HUES64 (cell line): ENCODE data around the gene ZBTB12.
A peak's percentile ranks its signal among the peaks of the same experiment; 100 is the strongest.
"Not testable (repeated sequence)": the region's sequence is repeated elsewhere in the genome, so short reads cannot be mapped to it uniquely, and the experiment has no call there.

Source experiments
- H3K27ac ChIP-seq: 2 replicates; pipeline ENCODE4 v1.7.0; 2013; ENCODE audit warnings: low read depth, low read length, inconsistent platforms
- H3K27me3 ChIP-seq: 2 replicates; pipeline ENCODE4 v1.6.1; 2013; ENCODE audit warnings: mild to moderate bottlenecking, low read length; ENCODE audit not compliant: insufficient read depth
- H3K36me3 ChIP-seq: 2 replicates; pipeline ENCODE4 v1.6.1; 2013; ENCODE audit warnings: mild to moderate bottlenecking, low read length; ENCODE audit not compliant: insufficient read depth
- H3K4me1 ChIP-seq: 2 replicates; pipeline ENCODE4 v1.6.1; 2013; ENCODE audit warnings: mild to moderate bottlenecking, low read length, moderate library complexity; ENCODE audit not compliant: insufficient read depth
- H3K4me3 ChIP-seq: 2 replicates; pipeline ENCODE4 v1.5.1; 2013; ENCODE audit warnings: mild to moderate bottlenecking, low read length, moderate library complexity
- H3K9ac ChIP-seq: 2 replicates; pipeline ENCODE4 v1.6.1; 2013; ENCODE audit warnings: mild to moderate bottlenecking, low read depth, low read length
- H3K9me3 ChIP-seq: 2 replicates; pipeline ENCODE4 v1.6.1; 2013; ENCODE audit warnings: low read depth, low read length; ENCODE audit not compliant: insufficient read depth
- WGBS: fragments of 150-250, 120-280 bp; methylation state at CpG from one replicate; pipeline ENCODE4 v1.1.7; 2013; ENCODE audit warnings: missing lambda C conversion rate; 5-methylcytosine and 5-hydroxymethylcytosine counted together

ZBTB12 gene

GRCh38 chr6:31870385-31870921 is 31.4 kb downstream of the ZBTB12 start:
- Histone ChIP-seq H3K36me3 (no peaks in the 10 kb centered on the region), H3K4me3 (no peak overlapping the region), H3K4me1 (peaks cover 9% of the 10 kb centered on the region; the same call in 1 of the 2 replicates), H3K9ac (no peak overlapping the region), H3K27me3 (no peaks in the 10 kb centered on the region), H3K9me3 (no peaks in the 10 kb centered on the region), H3K27ac (no peak overlapping the region)
- 88% methylated on average over 16 of the region's 16 CpGs for WGBS

DNA sequence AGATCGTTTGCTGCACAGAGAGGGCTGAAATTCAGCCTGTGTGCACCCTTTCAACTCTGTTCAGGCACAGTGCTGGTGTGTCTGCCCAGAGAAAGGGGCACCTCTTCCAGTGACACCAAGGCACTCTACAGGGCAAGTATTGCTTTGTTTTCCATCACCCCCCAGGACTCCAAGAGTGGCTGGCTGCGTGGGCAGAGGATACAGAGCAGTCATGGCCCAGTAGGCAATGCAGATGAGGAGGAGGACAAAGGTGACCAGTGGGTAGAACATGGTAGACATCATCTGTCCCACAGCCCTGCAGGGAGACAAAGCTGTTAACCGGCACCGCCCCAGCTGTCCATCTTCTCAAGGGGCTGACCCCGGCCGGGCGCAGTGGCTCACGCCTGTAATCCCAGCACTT is 32.5 kb downstream of the ZBTB12 start:
- Histone ChIP-seq H3K4me3 (no peak overlapping the region), H3K36me3 (no peaks in the 10 kb centered on the region), H3K4me1 (peaks cover 9% of the 10 kb centered on the region; the same call in 1 of the 2 replicates), H3K27me3 (no peaks in the 10 kb centered on the region), H3K9me3 (no peaks in the 10 kb centered on the region), H3K9ac (no peak overlapping the region), H3K27ac (no peak overlapping the region)
- 89% methylated on average over 8 of the region's 8 CpGs for WGBS

GRCh38 chr6:31868658-31868971 is 33.3 kb downstream of the ZBTB12 start:
- H3K4me3 ChIP-seq, H3K4me1 ChIP-seq, H3K9me3 ChIP-seq, H3K27ac ChIP-seq, H3K9ac ChIP-seq, H3K36me3 ChIP-seq, H3K27me3 ChIP-seq: not testable (repeated sequence)
- 100% methylated on average over 1 of the region's 1 CpG for WGBS

- no peaks in the 10 kb centered on the region for H3K27me3 ChIP-seq
- WGBS, result 88% methylated on average over 21 of the region's 21 CpGs
- no peak overlapping the region for H3K4me3 ChIP-seq
- H3K9me3 ChIP-seq, result no peaks in the 10 kb centered on the region
- H3K27ac ChIP-seq, result no peak overlapping the region
- H3K4me1 ChIP-seq, result no peaks in the 10 kb centered on the region; the same call in 1 of the 2 replicates
- H3K9ac ChIP-seq, result no peak overlapping the region
- peaks cover under 1% of the 10 kb centered on the region; the same call in 1 of the 2 replicates for H3K36me3 ChIP-seq
Measured at GRCh38 chr6:31865205-31866118, 36.4 kb downstream of the ZBTB12 start.

- Histone ChIP-seq H3K4me1 (no peaks in the 10 kb centered on the region; the same call in 1 of the 2 replicates), H3K27ac (no peak overlapping the region), H3K9me3 (no peaks in the 10 kb centered on the region), H3K4me3 (no peak overlapping the region), H3K27me3 (no peaks in the 10 kb centered on the region), H3K9ac (no peak overlapping the region), H3K36me3 (peaks cover 7% of the 10 kb centered on the region)
- WGBS, result 90% methylated on average over 8 of the region's 8 CpGs
Measured at GRCh38 chr6:31864818-31865204, 37.1 kb downstream of the ZBTB12 start.

- H3K4me1 ChIP-seq, H3K9me3 ChIP-seq, H3K27me3 ChIP-seq: not testable (repeated sequence)
- Histone ChIP-seq H3K36me3 (peaks cover 14% of the 10 kb centered on the region), H3K27ac (peak overlapping the region; percentile 83), H3K4me3 (peak overlapping the region; percentile 76), H3K9ac (peak overlapping the region; percentile 74)
- WGBS, result 28% methylated on average over 16 of the region's 16 CpGs
Measured at GRCh38 chr6:31864123-31864562, 37.7 kb downstream of the ZBTB12 start.

GRCh38 chr6:31862344-31863235 is 39.3 kb downstream of the ZBTB12 start, which contains the start of gene NEU1:
Gene NEU1, minus strand, starts transcription at chr6:31862821. Its CDS starts 45 bp downstream, at chr6:31862776.
- Histone ChIP-seq H3K4me1 (no peaks in the 10 kb centered on the region; the same call in 1 of the 2 replicates), H3K9me3 (no peaks in the 10 kb centered on the region), H3K36me3 (peaks cover 26% of the 10 kb centered on the region), H3K4me3 (peak within 1 kb of the TSS; percentile 76), H3K9ac (peak within 1 kb of the TSS; percentile 74), H3K27ac (peak within 1 kb of the TSS; percentile 83), H3K27me3 (no peaks in the 10 kb centered on the region)
- WGBS, result 2% methylated on average over 63 of the region's 64 CpGs

- Histone ChIP-seq H3K9ac (peak overlapping the region; percentile 58), H3K9me3 (no peaks in the 10 kb centered on the region), H3K36me3 (peaks cover 30% of the 10 kb centered on the region), H3K4me1 (no peaks in the 10 kb centered on the region; the same call in 1 of the 2 replicates), H3K4me3 (peak overlapping the region; percentile 76), H3K27me3 (no peaks in the 10 kb centered on the region), H3K27ac (no peak overlapping the region)
- 60% methylated on average over 17 of the region's 17 CpGs for WGBS
Measured at GRCh38 chr6:31861919-31862343, 40.0 kb downstream of the ZBTB12 start.

DNA sequence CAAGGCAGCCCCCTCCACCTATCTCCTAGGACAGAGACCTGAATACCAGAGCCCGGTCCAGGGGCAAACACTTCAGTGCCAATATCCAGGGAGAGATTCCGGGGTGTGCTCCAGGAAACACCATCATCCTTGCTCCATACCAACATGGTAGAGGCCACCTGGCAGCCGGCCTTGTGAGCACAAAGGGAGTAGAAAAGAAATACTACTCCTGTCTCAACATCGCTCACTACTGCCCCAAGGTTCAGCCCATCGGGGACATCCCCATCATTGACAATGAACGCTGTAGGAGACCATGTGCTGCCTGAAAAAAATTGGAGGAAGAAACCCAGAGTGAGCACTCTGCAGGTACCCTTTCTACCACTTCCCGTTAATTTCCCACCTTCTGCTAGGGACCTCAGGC is 40.7 kb downstream of the ZBTB12 start:
- Histone ChIP-seq H3K27ac (no peak overlapping the region), H3K36me3 (peaks cover 30% of the 10 kb centered on the region), H3K4me3 (no peak overlapping the region; the same call in 1 of the 2 replicates), H3K9me3 (no peaks in the 10 kb centered on the region), H3K27me3 (no peaks in the 10 kb centered on the region), H3K9ac (no peak overlapping the region), H3K4me1 (no peaks in the 10 kb centered on the region; the same call in 1 of the 2 replicates)
- WGBS, result 94% methylated on average over 7 of the region's 7 CpGs

DNA sequence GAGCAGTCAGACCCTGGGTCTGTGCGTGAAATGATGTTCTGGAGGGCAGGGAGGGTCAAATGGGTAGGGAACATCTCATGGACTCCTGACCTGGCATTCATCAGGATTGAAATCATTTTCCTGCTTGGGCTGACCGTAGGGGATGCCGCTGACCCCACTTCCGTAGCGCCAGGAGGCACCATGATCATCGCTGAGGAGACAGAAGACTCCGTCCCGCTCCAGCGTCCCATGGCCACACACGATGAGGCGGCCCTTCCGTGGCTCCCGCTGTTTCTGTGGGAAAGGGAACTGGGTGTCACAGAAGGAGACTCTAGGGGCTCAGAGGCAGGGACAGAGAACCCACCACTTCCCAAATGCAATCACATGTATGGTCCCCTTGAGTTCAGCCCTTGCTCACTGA is 41.5 kb downstream of the ZBTB12 start:
- Histone ChIP-seq H3K27ac (no peak overlapping the region), H3K4me1 (no peaks in the 10 kb centered on the region; the same call in 1 of the 2 replicates), H3K36me3 (peaks cover 30% of the 10 kb centered on the region), H3K27me3 (no peaks in the 10 kb centered on the region), H3K9me3 (peaks cover 5% of the 10 kb centered on the region; the same call in 1 of the 2 replicates), H3K9ac (no peak overlapping the region), H3K4me3 (no peak overlapping the region)
- 94% methylated on average over 13 of the region's 13 CpGs for WGBS
